CD4-positive, alpha-beta T cell treated with Interleukin-4 for 4 hours (primary cell): ENCODE measurements around the gene SPIN2B.
"Not testable (repeated sequence)": the region's sequence is repeated elsewhere in the genome, so short reads cannot be mapped to it uniquely, and the experiment has no call there.

Experiments
- DNase-seq: peaks from one replicate; pipeline ENCODE4 v3.0.0-alpha.2; 2020

The SPIN2B gene

DNA sequence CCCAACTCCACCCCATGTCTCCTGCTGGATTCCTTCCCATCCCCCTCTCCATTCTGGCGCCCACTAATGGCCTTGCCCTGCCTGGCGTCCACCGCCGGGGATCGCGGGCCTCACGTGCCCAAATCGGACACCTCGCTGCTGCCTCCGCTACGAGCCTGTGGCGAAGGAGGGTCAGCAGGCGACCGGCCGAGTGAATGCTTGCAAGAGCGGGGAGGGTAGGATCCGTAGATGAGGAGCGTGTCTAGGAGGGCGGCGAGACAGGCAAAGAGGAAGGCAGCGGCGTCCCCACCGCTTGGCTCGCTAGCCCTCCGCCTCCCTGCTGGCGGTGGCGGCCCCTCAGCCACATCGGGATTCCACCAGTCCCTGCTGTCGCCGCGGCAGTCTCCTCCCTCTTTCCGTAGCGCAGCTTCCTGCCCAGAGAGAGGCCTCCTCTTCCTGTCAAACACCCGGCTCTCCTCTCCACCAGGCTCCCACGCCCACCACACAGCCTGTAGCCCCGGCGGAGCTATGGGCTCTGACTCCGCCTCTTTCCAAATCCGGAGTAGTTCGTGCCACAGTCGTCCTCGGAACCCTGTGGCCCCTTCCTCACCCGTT, at the start of gene SPIN2B:
SPIN2B (minus strand) TSS at position 387 of the 594 bp plus-strand sequence.
- peak; percentile 75 for DNase-seq

DNA sequence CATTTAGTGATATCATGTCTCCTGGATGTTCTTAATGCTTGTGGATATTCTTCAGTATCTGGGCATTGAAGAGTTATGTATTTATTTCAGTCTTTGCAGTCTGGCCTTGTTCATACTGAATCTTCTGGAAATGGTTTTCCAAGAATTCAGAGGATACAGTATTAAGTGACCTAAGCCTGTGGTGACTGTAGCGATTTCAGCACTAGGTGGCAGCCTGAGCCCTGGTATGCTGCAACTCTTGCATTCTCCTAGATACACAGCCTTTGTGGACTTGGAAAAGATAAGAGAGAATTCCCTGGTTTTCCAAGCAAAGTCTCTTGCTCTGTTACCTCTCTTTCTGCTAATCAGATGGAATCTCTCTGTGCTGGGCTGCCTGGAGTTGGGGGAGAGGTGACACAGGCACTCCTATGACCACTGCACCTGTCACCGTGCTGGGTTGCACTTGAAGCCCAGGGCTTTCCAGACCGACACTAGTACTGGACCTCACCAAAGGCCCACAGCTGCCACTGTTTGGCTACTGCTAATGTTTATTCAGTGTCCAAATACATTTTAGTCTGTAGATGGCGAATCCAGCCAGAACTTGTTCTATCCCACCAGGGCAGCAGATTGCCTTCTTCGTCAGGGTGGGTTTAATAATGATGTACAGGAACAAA, 35.2 kb upstream of the SPIN2B start:
- DNase-seq: no peak

DNA sequence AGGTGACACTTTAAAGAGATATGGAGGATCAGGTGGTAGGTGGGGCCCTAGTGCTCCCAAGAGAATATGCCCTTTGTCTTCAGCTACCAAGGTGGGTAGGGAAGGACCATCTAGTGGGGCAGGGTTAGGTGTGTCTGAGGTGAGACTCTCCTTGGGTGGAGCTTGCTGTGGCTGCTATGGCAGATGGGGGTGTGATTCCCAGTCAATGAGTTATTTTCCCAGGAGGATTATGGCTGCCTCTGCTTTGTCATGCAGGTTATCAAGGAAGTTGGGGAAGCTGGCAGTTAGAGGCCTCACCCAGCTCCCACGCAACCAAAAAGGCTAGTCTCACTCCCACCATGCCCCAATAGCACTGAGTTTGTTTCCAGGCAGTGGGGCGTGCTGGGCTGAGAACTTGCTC, 33.8 kb upstream of the SPIN2B start:
- no peak for DNase-seq

DNA sequence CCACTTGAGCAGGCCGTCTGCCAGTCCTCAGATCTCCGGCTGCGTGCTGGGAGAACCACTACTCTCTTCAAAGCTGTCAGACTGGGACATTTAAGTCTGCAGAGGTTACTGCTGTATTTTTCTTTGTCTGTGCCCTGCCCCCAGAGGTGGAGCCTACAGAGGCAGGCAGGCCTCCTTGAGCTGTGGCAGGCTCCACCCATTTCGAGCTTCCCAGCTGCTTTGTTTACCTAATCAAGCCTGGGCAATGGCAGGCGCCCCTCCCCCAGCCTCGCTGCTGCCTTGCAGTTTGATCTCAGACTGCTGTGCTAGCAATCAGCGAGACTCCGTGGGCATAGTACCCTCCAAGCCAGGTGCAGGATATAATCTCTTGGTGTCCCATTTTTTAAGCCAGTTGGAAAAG, 30.9 kb upstream of the SPIN2B start:
- DNase-seq: not testable (repeated sequence)

DNA sequence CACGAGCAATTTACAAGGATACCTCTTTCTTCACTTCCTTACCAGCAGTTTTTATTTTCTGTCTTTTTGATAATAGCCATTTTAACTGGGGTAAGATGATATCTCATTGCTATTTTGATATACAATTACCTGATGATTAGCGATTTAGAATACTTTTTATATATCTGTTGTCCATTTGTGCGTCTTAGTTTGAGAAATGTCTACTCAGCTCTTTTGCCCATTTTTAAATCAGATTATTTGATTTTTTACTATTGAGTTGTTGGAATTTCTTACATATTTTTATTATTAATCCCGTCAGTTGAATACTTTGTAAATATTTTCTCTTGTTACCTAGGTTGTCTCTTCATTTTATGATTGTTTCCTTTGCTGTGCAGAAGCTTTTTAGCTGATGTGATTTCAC, 17.3 kb upstream of the SPIN2B start:
- no peak for DNase-seq

DNA sequence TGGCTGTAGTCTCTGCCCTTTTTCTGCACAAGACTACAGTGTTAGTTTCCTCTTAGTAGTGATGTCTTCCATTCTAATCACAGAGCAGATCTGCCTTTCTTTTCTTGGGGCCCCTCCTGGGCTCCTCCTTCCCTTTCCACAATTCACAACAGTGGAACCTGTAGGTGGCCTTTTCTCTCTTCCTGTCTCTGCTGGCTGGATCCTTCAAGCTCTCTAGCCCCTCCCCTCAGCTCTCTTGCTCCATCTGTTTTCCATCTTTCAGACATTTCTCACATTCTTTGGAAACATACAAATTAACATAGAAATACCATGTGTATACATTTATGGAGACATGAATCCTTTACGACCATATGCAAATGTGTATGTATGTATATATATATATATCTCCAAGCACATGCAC, 16.2 kb upstream of the SPIN2B start:
- DNase-seq: no peak

DNA sequence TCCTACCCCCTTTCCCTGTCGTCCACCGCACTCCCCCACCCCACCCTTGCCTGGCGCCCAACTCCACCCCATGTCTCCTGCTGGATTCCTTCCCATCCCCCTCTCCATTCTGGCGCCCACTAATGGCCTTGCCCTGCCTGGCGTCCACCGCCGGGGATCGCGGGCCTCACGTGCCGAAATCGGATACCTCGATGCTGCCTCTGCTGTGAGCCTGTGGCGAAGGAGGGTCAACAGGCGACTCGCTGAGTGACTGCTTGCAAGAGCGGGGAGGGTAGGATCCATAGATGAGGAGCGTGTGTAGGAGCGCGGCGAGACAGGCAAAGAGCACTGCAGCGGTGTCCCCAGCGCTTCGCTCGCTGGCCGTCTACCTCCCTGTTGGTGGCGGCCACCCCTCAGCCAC, 15.7 kb upstream of the SPIN2B start, which contains the start of gene SPIN2A:
SPIN2A (minus strand) TSS at position 325 of the 400 bp plus-strand sequence. CDS start 800 bp downstream, outside the sequence.
- DNase-seq: not testable (repeated sequence)

DNA sequence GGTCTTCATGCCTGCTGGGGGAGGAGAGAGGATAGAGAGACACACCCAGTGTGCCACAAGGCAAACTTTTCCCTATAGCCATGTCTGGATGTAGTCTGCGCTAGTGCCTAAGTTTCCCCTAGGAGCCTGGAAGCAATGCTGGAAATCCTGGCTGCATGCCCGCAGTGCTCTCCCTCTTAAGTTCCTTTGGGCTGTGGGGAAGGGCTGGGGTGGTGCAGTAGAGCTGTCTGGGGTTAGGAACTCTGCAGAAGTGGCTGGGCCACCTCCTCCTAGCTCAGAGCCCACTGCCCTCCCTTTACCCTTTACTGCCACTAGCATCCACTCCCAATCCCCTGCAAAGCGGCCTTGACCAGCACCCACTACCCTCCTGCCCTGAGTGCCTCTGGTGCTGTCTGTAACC, 15.2 kb upstream of the SPIN2B start:
- DNase-seq: not testable (repeated sequence)

DNA sequence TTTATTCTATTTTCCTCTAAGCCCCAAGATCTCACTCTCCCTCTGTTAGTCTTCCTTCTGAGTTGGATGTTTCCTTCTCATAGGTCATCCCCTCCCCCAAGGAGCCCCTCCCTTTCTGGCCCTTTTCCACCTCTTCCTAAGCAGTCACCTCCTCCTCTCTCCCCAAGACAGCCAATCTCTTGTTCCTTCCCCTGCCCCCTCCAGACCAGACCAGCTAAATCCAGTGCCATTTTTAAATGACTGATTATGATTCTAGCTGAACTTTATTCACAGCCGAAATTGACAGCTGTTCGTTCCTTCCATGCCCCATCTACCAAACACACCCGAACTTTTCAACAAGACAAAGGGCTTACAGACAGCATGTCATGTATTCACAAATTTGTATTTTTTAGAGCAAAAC, 13.9 kb upstream of the SPIN2B start:
- DNase-seq: no peak

DNA sequence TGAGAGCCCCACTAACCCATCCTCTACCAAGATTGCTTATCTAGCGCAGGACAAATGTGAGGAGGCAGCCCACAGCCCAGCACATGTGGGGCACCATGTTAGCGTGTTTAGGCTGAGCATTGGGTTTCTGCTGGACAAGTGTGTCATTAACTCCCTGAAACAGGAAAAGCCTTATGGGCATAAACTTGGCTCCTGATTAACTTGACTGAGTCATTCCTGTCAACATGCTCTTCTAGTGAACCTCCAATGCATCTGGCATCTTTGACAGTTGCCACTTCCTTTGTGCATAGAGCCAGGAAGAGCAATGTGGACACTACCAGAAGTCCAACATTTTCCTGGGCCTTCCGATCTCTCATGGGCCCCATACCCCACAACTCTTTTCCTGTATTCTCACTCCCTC, 13.4 kb upstream of the SPIN2B start:
- no peak for DNase-seq

DNA sequence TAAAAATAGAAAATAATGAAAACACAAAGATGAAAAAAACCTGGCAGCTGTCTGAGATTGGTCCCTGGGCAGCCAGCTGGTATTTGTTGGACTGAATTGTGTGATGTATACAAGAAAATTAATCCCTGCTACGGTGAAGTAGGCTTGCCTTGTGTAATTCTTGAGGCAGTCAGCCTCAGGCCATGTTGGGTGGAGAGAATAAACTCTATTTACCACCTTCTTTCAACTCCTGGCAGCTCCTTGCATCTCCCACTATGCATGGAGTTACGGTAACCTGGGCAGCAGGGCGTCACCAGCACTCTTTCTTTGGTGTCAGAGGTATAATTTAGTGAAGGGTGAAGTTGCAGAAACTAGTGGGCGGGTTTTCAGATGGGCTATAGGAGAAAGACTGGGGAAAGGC, 12.4 kb upstream of the SPIN2B start:
- no peak for DNase-seq

DNA sequence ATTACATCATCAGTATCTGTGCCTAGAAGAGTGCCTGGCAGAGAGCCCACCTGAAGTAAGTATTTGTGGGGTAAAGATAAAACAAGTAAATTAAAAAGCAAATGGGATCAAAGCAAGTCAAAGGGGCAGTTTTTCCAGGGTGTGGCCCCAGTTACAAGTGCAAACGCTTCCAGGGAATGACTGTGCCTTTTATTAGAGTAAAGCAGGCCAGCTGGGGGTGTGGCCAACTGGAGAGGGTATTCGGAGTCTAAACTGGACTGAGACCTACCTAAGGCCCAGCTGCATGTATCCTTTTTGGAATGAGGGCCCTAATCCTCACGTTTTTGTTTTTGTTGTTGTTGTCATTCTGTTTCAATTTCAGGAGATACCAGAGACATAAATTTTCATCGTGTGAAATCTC, 11.9 kb upstream of the SPIN2B start:
- not testable (repeated sequence) for DNase-seq

DNA sequence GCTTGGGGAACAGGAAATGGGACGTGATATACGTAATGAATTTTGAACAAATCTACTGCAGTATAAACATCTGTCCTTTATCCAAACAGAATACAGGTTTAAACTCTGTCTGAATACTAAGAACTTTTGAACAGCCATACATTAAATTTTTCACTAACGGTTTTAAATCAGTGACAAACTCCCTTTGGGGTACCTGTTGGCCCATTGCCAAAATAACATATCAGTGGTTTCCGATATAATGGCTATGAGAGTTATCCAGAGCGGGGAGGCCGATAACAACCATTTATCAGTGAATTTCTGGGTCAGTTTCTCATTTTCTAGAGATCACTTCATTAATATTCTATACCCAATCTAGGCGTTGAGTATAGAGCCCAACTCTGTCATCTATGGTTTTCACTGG, 10.7 kb upstream of the SPIN2B start:
- DNase-seq: no peak

DNA sequence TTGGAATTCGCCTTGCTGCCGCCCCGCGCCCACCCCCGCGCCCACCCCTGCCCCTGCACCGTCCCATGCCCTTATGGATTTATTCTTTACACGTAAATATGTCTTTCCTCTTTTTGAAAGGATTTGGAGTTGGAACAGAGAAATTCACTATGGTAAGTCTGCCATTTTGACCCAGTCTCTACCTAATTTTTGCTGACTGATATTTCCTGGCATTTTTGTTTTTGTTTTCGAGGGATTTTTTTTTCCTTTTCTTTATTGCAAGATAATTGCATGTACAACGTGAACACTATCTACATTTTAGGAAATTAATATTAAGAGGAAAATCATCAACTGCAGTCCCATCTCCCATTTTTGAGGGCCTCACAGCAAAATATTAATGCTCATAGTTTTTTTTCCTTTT, 468 bp upstream of the SPIN2B start:
- DNase-seq: no peak

DNA sequence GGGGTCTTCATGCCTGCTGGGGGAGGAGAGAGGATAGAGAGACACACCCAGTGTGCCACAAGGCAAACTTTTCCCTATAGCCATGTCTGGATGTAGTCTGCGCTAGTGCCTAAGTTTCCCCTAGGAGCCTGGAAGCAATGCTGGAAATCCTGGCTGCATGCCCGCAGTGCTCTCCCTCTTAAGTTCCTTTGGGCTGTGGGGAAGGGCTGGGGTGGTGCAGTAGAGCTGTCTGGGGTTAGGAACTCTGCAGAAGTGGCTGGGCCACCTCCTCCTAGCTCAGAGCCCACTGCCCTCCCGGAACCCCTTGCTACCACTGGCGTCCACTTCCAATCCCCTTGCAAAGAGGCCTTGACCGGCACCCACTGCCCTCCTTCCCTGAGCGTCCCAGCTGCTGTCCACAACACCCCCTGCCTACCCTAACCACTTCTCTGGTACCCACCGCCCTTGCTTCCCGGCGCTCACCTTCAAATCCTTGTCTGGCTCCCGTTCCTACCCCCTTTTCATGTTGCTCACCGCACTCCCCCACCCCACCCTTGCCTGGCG, 658 bp downstream of the SPIN2B start:
- not testable (repeated sequence) for DNase-seq

DNA sequence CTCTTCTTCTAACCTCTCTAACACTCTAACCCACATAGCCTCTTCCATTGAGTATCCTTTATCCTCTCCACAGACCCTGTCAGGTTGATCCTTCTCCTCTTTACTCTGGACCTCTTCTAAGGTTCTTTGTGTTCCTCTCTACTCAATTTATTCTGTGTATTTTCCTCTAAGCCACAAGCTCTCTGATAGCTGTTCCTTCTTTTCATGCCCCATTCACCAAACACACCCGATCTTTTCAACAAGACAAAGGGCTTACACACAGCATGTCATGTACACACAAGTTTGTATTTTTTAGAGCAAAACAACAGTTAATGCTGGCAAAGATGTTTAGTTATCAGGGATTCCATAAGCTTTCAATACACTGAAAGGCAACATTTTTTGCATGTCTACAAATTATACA, 1.9 kb downstream of the SPIN2B start:
- no peak for DNase-seq

DNA sequence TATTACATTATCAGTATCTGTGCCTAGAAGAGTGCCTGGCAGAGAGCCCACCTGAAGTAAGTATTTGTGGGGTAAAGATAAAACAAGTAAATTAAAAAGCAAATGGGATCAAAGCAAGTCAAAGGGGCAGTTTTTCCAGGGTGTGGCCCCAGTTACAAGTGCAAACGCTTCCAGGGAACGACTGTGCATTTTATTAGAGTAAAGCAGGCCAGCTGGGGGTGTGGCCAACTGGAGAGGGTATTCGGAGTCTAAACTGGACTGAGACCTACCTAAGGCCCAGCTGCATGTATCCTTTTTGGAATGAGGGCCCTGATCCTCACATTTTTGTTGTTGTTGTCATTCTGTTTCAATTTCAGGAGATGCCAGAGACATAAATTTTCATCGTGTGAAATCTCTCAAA, 3.8 kb downstream of the SPIN2B start:
- DNase-seq: not testable (repeated sequence)

DNA sequence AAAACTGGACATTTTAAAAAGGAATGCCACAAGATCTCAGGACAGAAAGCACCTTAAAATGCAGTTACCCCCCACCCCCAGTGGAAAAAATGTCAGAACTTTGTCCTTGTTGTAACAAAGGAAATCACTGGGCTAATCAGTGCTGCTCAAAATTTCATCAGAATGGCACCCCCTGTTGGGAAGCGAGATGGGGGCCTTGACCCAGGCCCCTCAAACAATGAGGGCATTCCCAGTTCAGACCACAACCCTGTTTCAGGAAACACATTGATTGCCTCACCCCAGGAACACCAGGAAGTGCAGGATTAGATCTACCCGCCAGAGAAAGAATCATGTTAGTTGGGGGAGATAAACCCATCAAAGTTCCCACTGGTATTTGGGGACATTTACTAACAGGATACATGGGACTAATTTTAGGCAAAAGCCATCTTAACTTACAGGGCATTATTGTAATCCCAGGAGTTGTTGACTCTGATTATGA, 16.4 kb downstream of the SPIN2B start:
- no peak for DNase-seq

DNA sequence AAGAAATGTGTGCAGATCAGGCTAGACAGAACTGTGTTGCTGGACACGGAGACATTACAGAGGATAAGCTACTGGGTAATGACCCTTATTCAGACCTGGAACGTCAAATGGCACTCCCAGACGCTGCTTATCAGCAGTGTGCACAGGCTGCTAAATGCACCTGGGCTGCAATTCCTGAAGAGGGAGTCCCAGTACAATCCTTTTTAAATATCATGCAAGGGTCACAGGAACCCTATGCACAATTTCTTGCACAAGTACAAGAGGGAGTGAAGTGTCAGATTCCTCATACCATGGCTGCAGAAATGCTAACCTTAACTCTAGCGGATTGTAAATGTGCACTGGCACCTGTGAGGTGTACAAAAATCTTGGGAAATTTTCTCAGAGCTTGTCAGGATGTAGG, 16.9 kb downstream of the SPIN2B start:
- no peak for DNase-seq

DNA sequence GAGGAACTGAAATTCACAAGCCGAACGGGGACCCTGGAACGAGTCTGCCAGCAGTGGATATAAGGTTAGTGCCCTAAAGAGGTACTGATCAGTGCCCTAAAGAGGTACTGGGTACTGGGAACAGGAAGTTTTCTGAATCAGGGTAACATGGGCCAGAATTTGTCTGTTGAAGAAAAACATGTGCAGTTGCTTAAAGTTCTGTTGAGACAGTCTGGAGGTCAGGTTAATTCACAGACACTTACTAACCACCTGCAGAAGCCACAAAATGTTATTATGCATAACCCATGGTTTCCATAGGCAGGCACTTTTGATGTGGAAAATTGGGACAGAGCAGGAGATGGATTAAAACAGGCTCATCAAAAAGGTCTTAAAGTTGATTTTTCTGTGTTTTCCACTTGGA, 17.9 kb downstream of the SPIN2B start:
- DNase-seq: no peak

DNA sequence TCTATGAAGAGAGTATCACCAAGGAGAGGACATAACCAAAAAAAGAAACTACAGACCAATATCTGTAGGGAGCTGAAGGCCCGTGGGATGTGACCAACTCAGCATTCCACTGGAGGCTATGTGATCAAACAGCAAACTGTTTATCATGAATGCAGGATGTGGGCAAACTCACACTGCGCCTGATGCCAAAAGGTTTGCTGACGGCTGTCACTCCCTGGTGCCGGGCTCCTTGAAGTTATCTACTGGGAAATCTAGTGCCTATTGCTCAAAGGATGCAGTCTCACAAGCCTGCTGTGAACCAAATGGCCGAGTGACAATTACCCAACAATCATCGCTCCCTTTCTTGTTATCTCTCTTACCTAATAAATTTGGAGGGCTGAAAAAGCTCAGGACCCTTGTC, 18.4 kb downstream of the SPIN2B start:
- DNase-seq: not testable (repeated sequence)

DNA sequence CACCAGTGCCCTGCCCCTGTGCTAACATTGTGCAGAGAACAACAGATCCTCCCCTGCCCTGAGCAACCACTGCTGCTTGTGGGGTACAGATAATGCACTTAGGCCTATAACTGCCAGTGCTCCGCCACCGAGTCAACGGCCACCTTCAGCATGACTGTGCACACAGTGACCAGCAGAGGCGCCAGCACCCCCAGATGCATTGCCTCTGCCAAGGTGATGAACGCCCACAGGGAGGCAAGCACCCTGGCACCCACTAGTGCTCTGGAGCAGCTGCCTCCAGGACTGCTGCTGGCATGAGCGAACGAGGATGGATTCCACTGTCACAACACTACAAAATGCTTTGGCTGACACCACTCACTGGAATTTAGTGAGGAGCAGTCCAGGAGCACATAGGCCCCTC, 38.2 kb downstream of the SPIN2B start:
- DNase-seq: no peak

DNA sequence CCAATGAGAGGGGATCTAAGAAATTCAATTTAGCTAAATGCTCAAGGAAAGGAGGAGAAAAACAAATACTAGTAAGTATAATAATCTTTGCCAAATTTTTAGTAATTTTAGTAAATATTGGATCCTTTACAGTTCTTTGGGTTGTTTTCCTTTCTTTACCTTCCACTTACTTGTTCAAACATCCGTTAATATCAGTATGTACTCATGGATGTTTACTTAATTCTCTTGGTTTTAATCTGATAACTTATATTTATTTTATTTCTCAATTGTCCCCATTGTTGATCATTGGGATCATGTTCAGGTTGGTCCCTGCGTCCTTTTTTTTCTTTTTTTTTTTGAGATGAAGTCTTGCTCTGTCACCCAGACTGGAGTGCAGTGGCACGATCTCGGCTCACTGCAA, 46.9 kb downstream of the SPIN2B start:
- no peak for DNase-seq

DNA sequence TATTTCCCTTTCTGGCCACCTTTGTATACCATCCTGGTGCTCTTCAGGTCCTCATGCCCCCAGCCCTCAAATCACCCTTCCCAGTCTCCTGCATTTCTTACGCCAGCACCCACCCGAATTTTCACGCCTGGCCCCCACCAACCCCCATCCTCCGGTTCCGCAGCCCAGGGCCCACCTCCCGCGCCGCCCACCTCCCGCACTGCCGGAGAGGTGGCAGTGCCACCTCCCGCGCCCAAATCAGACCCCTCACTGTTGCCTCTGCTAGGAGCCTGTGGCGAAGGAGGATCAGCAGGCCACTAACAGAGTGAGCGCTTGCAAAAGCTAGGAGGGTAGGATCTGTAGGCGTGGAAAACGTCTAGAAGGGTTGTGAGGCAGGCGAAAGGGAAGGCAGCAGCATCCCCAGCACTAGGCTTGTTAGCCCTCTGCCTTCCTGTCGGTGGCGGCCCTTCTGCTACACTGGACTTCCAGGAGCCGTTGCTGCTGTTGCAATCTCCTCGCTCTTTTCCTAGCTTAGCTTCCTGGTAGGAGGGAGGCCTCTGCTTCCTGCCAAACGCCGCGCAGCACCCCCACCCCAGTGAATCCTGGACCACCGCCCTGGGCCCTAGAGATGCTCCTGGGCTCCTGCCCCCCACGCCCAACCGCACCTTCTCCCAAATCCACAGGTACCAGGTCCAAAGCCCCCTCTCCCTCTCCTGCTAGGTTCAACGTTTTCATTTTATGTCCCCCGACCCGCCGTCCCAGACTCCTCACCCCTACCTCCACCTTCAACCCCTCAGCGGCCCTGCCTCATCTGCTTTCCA, 51.0 kb downstream of the SPIN2B start:
- DNase-seq: no peak
